Trophoblast cell (in vitro differentiated cells and primary cell): Measurements from ENCODE around the gene RAB22A.
A peak's percentile ranks its signal among the peaks of the same experiment; 100 is the strongest.

Source experiments
- DNase-seq, 2 donors: peaks; one replicate each; pipeline ENCODE4 v3.0.0-alpha.2; 2016
- H2AFZ ChIP-seq: 2 replicates; pipeline ENCODE4 v1.6.1; 2013; ENCODE audit warnings: low read length, moderate library complexity, mild to moderate bottlenecking; ENCODE audit not compliant: insufficient read depth, poor library complexity
- H2AK5ac ChIP-seq: 2 replicates; pipeline ENCODE4 v1.6.1; 2013; ENCODE audit warnings: mild to moderate bottlenecking, low read length
- H2BK120ac ChIP-seq: 2 replicates; pipeline ENCODE4 v1.6.1; 2013; ENCODE audit warnings: low read length, mild to moderate bottlenecking, moderate library complexity; ENCODE audit not compliant: insufficient read depth, poor library complexity
- H2BK12ac ChIP-seq: 2 replicates; pipeline ENCODE4 v1.6.1; 2013; ENCODE audit warnings: mild to moderate bottlenecking, low read length, moderate library complexity
- H2BK5ac ChIP-seq: 2 replicates; pipeline ENCODE4 v1.6.1; 2013; ENCODE audit warnings: low read length, low read depth, moderate library complexity, mild to moderate bottlenecking; ENCODE audit not compliant: poor library complexity
- H3K14ac ChIP-seq: 2 replicates; pipeline ENCODE4 v1.6.1; 2013; ENCODE audit warnings: mild to moderate bottlenecking, low read length
- H3K18ac ChIP-seq: 2 replicates; pipeline ENCODE4 v1.6.1; 2013; ENCODE audit warnings: mild to moderate bottlenecking, low read length
- H3K23ac ChIP-seq: 2 replicates; pipeline ENCODE4 v1.6.1; 2013; ENCODE audit warnings: low read length
- H3K27ac ChIP-seq: 2 replicates; pipeline ENCODE4 v1.5.1; 2013; ENCODE audit warnings: low read depth, mild to moderate bottlenecking, inconsistent platforms, low read length, moderate library complexity
- H3K27me3 ChIP-seq: 2 replicates; pipeline ENCODE4 v1.6.1; 2013; ENCODE audit warnings: inconsistent platforms, mild to moderate bottlenecking, low read length, moderate library complexity; ENCODE audit not compliant: insufficient read depth
- H3K36me3 ChIP-seq, 2 experiments: 1 replicate in 1 of 2; 2 replicates in 1 of 2; pipeline ENCODE4 v1.6.1; 2013; ENCODE audit warnings: low read length in 2 of 2, mild to moderate bottlenecking in 2 of 2, moderate library complexity in 1 of 2; ENCODE audit not compliant: insufficient read depth in 2 of 2, control insufficient read depth in 1 of 2
- H3K4ac ChIP-seq: 2 replicates; pipeline ENCODE4 v1.6.1; 2013; ENCODE audit warnings: low read depth, mild to moderate bottlenecking, low read length, moderate library complexity
- H3K4me1 ChIP-seq, 2 experiments: 1 replicate in 1 of 2; 2 replicates in 1 of 2; pipeline ENCODE4 v1.6.1; 2013; ENCODE audit warnings: low read length in 2 of 2, mild to moderate bottlenecking in 2 of 2, moderate library complexity in 1 of 2; ENCODE audit not compliant: insufficient read depth in 2 of 2, control insufficient read depth in 1 of 2
- H3K4me2 ChIP-seq: 2 replicates; pipeline ENCODE4 v1.6.1; 2013; ENCODE audit warnings: inconsistent platforms, mild to moderate bottlenecking, low read length, moderate library complexity
- H3K4me3 ChIP-seq: 2 replicates; pipeline ENCODE4 v1.5.1; 2013; ENCODE audit warnings: mild to moderate bottlenecking, low read depth, low read length, inconsistent platforms
- H3K79me1 ChIP-seq: one replicate; pipeline ENCODE4 v1.6.1; 2013; ENCODE audit warnings: low read length
- H3K79me2 ChIP-seq: 2 replicates; pipeline ENCODE4 v1.6.1; 2013; ENCODE audit warnings: low read length, mild to moderate bottlenecking; ENCODE audit not compliant: control insufficient read depth, insufficient read depth, poor library complexity
- H3K9ac ChIP-seq: 2 replicates; pipeline ENCODE4 v1.6.1; 2013; ENCODE audit warnings: mild to moderate bottlenecking, low read length
- H3K9me3 ChIP-seq: 2 replicates; pipeline ENCODE4 v1.6.1; 2013; ENCODE audit warnings: low read depth, mild to moderate bottlenecking, control low read depth, inconsistent platforms, low read length; ENCODE audit not compliant: insufficient read depth
- H4K12ac ChIP-seq: 2 replicates; pipeline ENCODE4 v1.6.1; 2013; ENCODE audit warnings: low read depth, mild to moderate bottlenecking, low read length, moderate library complexity
- H4K8ac ChIP-seq: 2 replicates; pipeline ENCODE4 v1.6.1; 2013; ENCODE audit warnings: low read depth, mild to moderate bottlenecking, low read length, moderate library complexity
- H4K91ac ChIP-seq: one replicate; pipeline ENCODE4 v1.6.1; 2013; ENCODE audit warnings: low read depth, mild to moderate bottlenecking, low read length, moderate library complexity
- WGBS: extraction: QIAGEN DNeasy Blood & Tissue Kit; methylation state at CpG from one replicate; pipeline ENCODE4 v1.1.7; 2013; ENCODE audit warnings: missing lambda C conversion rate; ENCODE audit not compliant: insufficient read length, insufficient coverage; ENCODE audit errors: extremely low coverage; 5-methylcytosine and 5-hydroxymethylcytosine counted together

Gene RAB22A

GRCh38 chr20:58359441-58359840, 49.9 kb downstream of the RAB22A start:
- no peak overlapping the region for H4K91ac ChIP-seq
- WGBS: no CpG with 5 or more reads among the region's 8 CpGs

GRCh38 chr20:58360936-58361335, 51.4 kb downstream of the RAB22A start:
- DNase-seq: no peak
- no peak overlapping the region for H2BK12ac ChIP-seq
- H3K14ac ChIP-seq: no peak overlapping the region
- peaks cover 0 to 3% of the 10 kb centered on the region in 2 experiments for H3K4me1 ChIP-seq
- no peak overlapping the region for H4K12ac ChIP-seq
- H3K79me1 ChIP-seq: no peaks in the 10 kb centered on the region
- H3K9ac ChIP-seq: no peak overlapping the region
- no peaks in the 10 kb centered on the region for H3K27me3 ChIP-seq
- H2BK120ac ChIP-seq: no peak overlapping the region
- no peak overlapping the region for H3K4me3 ChIP-seq
- H3K4me2 ChIP-seq: no peak overlapping the region
- H3K36me3 ChIP-seq: peaks cover 8 to 14% of the 10 kb centered on the region in 2 experiments
- H4K91ac ChIP-seq: no peak overlapping the region
- H3K79me2 ChIP-seq: no peaks in the 10 kb centered on the region
- H3K9me3 ChIP-seq: no peaks in the 10 kb centered on the region
- H4K8ac ChIP-seq: no peak overlapping the region
- H2AFZ ChIP-seq: no peak overlapping the region
- no peak overlapping the region for H3K4ac ChIP-seq
- no peak overlapping the region for H3K18ac ChIP-seq
- H2AK5ac ChIP-seq: no peak overlapping the region
- H2BK5ac ChIP-seq: no peak overlapping the region
- no peak overlapping the region for H3K23ac ChIP-seq
- no peak overlapping the region for H3K27ac ChIP-seq

More at GRCh38 chr20:58359441-58359840, 49.9 kb downstream of the RAB22A start:
- H2BK5ac ChIP-seq: no peak overlapping the region
- DNase-seq: peak in 1 of 2 donors; percentile 21
- H3K79me2 ChIP-seq: no peaks in the 10 kb centered on the region
- H3K18ac ChIP-seq: no peak overlapping the region
- H3K9ac ChIP-seq: no peak overlapping the region
- no peak overlapping the region for H4K12ac ChIP-seq
- no peaks in the 10 kb centered on the region for H3K4me1 ChIP-seq
- H2AK5ac ChIP-seq: no peak overlapping the region
- no peak overlapping the region for H2AFZ ChIP-seq
- H3K9me3 ChIP-seq: no peaks in the 10 kb centered on the region
- no peak overlapping the region for H2BK12ac ChIP-seq
- no peak overlapping the region for H3K27ac ChIP-seq
- no peak overlapping the region for H3K4me3 ChIP-seq
- no peak overlapping the region for H3K14ac ChIP-seq
- no peaks in the 10 kb centered on the region for H3K79me1 ChIP-seq
- no peak overlapping the region for H3K4ac ChIP-seq
- H4K8ac ChIP-seq: no peak overlapping the region
- H3K27me3 ChIP-seq: no peaks in the 10 kb centered on the region
- peaks cover 8 to 22% of the 10 kb centered on the region in 2 experiments for H3K36me3 ChIP-seq
- H3K4me2 ChIP-seq: no peak overlapping the region
- H3K23ac ChIP-seq: no peak overlapping the region
- no peak overlapping the region for H2BK120ac ChIP-seq

GRCh38 chr20:58361481-58362205, 52.1 kb downstream of the RAB22A start:
- Histone ChIP-seq H2AFZ (no peak overlapping the region), H2BK12ac (no peak overlapping the region), H2AK5ac (no peak overlapping the region), H3K4me1 (peaks cover 0 to 3% of the 10 kb centered on the region in 2 experiments), H3K79me2 (no peaks in the 10 kb centered on the region), H4K8ac (no peak overlapping the region), H2BK120ac (no peak overlapping the region), H3K4me3 (no peak overlapping the region), H3K27ac (no peak overlapping the region), H3K23ac (no peak overlapping the region), H3K36me3 (peaks cover 8 to 13% of the 10 kb centered on the region in 2 experiments), H3K9ac (no peak overlapping the region), H3K79me1 (no peaks in the 10 kb centered on the region), H3K4ac (no peak overlapping the region), H4K12ac (no peak overlapping the region), H3K27me3 (no peaks in the 10 kb centered on the region), H3K4me2 (no peak overlapping the region), H4K91ac (no peak overlapping the region), H2BK5ac (no peak overlapping the region), H3K9me3 (no peaks in the 10 kb centered on the region), H3K18ac (no peak overlapping the region), H3K14ac (no peak overlapping the region)
- peak in 1 of 2 donors; percentile 78 for DNase-seq
- no CpG with 5 or more reads among the region's 9 CpGs for WGBS

DNA sequence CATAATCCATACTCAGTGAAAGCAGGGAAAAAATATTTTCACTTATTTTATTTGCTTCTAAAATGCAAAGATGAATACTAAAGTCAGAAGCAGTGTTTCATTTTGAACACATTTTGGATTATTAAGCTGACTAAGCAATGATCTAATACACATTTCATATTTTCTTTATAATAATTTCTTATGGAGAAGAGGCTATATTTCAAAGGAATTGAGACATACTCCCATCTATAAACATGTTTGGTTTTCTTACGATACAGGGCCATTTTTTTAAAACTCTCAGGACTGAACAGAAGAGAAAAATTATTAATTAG, 52.6 kb downstream of the RAB22A start:
- H4K8ac ChIP-seq: no peak overlapping the region
- no peak overlapping the region for H3K4ac ChIP-seq
- no peak overlapping the region for H2BK5ac ChIP-seq

More for the DNA sequence above, 52.6 kb downstream of the RAB22A start:
- Histone ChIP-seq H3K4me2 (no peak overlapping the region), H2BK120ac (no peak overlapping the region), H3K14ac (no peak overlapping the region), H3K27me3 (no peaks in the 10 kb centered on the region), H3K79me2 (no peaks in the 10 kb centered on the region), H3K36me3 (peaks cover 8 to 12% of the 10 kb centered on the region in 2 experiments), H4K12ac (no peak overlapping the region), H3K79me1 (no peaks in the 10 kb centered on the region), H3K9ac (no peak overlapping the region), H3K18ac (no peak overlapping the region), H3K4me3 (no peak overlapping the region), H2AK5ac (no peak overlapping the region), H3K9me3 (no peaks in the 10 kb centered on the region), H2AFZ (no peak overlapping the region), H2BK12ac (no peak overlapping the region), H3K27ac (no peak overlapping the region), H4K91ac (no peak overlapping the region), H3K4me1 (peaks cover 2 to 3% of the 10 kb centered on the region in 2 experiments), H3K23ac (no peak overlapping the region)
- WGBS: no CpG with 5 or more reads among the region's 1 CpG
- DNase-seq: no peak
